GM19468 (cell line): ENCODE measurements around the gene NPW.

ENCODE experiments used
- ATAC-seq: cut with Tn5 transposase; IDR thresholded peaks from one replicate; pipeline ENCODE4 v1.9.1; 2021; ENCODE audit warnings: mild to moderate bottlenecking, moderate library complexity, moderate number of reproducible peaks; ENCODE audit not compliant: unreplicated experiment; ENCODE audit errors: extremely low read depth

Gene NPW

DNA sequence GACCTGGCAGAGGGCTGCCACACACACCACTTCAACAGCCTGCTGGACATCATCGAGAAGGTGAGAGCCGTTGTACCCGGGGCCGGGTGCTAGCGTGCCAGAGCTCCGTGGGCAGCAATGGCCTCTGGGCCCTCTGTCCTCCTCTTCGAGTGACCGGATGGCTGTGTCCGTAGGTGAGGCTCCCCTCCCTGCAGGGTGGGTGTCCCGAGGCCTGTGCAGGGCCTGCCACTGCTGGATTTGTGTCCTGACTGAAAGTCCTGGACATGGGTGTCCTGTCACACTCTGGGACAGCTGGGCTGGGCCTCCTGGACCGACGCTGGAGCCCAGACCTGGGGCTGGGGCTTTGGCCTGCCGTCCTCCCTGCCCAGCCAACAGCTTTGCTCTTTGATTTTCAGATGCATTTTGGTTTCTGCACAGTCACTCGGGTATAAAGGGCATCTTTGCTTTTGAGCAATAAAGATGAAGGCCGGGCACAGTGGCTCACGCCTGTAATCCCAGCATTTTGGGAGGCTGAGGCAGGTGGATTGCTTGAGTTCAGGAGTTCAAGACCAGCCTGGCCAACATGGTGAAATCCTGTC lies 44.9 kb downstream of the NPW start:
- no peak for ATAC-seq

GRCh38 chr16:2066139-2066538 lies 46.6 kb downstream of the NPW start:
- no peak for ATAC-seq
